Dermis microvascular lymphatic vessel endothelial cell (primary cell): ENCODE measurements around the gene S100P. TPM values are rescaled to one million over a fixed set of nuclear protein-coding genes. Genes with fewer than 3 reads are reported as not detected.
"Not testable (repeated sequence)": the region's sequence is repeated elsewhere in the genome, so short reads cannot be mapped to it uniquely, and the experiment has no call there.

Experiments
- DNase-seq, 2 donors: peaks; one replicate each; pipeline versions ENCODE4 v3.0.0 to v3.0.0-alpha.2; 2010; ENCODE audit warnings: low read depth in 2 of 2
- total RNA-seq: library from RNA; depleted of rRNA; stranded (reverse); fragments of >200 nt; gene quantifications from 2 replicates; pipeline ENCODE4 v1.2.1, GENCODE V29; 2014

The S100P gene
- total RNA-seq, 1 donor from 2014 or later, result 0.13 TPM

- not testable (repeated sequence) for DNase-seq
Observed at GRCh38 chr4:6673191-6673659, 20.5 kb upstream of the S100P start.

GRCh38 chr4:6673660-6674499, 19.8 kb upstream of the S100P start:
- peak; percentile 92 to 95 for DNase-seq

GRCh38 chr4:6674500-6675149, 19.1 kb upstream of the S100P start:
- DNase-seq, result peak; percentile 30 to 52

GRCh38 chr4:6676722-6677558, 16.7 kb upstream of the S100P start:
- no peak for DNase-seq

- DNase-seq, result no peak
Observed at GRCh38 chr4:6680372-6681034, 13.2 kb upstream of the S100P start.

- DNase-seq, result no peak
Observed at GRCh38 chr4:6681191-6681590, 12.5 kb upstream of the S100P start.

GRCh38 chr4:6682862-6683590, 10.7 kb upstream of the S100P start:
- no peak for DNase-seq

GRCh38 chr4:6684656-6685055, 9.0 kb upstream of the S100P start:
- DNase-seq, result no peak

GRCh38 chr4:6686104-6686787, 7.4 kb upstream of the S100P start:
- DNase-seq, result no peak

GRCh38 chr4:6687947-6688878, 5.5 kb upstream of the S100P start:
- no peak for DNase-seq

GRCh38 chr4:6688879-6689505, 4.7 kb upstream of the S100P start:
- peak in 1 of 2 donors; percentile 24 for DNase-seq

- DNase-seq, result no peak
Observed at GRCh38 chr4:6689506-6689960, 4.1 kb upstream of the S100P start.

- no peak for DNase-seq
Observed at GRCh38 chr4:6692379-6692778, 1.3 kb upstream of the S100P start.

GRCh38 chr4:6692806-6693205, 872 bp upstream of the S100P start:
- DNase-seq, result no peak

GRCh38 chr4:6694177-6694901, 661 bp downstream of the S100P start:
- no peak for DNase-seq

GRCh38 chr4:6695660-6696610, 2.3 kb downstream of the S100P start:
- no peak for DNase-seq

GRCh38 chr4:6696611-6697010, 2.9 kb downstream of the S100P start:
- DNase-seq, result no peak
